AG04449 (cell line): ENCODE results near the gene NBEA.
"Not testable (repeated sequence)": the region's sequence is repeated elsewhere in the genome, so short reads cannot be mapped to it uniquely, and the experiment has no call there.

Experiments used
- CTCF ChIA-PET: fragments of 350-600 bp; formaldehyde crosslinking; extraction: SDS; loops from one replicate; lab custom pipeline; 2021; ENCODE audit warnings: antibody characterized with exemption; lab: Yijun Ruan, JAX
- POLR2A ChIA-PET: fragments of 400-600, 350-600 bp; formaldehyde crosslinking; extraction: SDS; loops from one replicate; lab custom pipeline; 2020; ENCODE audit warnings: antibody characterized with exemption, inconsistent platforms; lab: Yijun Ruan, JAX
- DNase-seq: peaks from one replicate; pipeline ENCODE4 v3.0.0-alpha.2; 2010; ENCODE audit warnings: low read depth, low spot score
- H3K4me3 ChIP-seq: 2 replicates; pipeline ENCODE4 v1.5.1; 2011; ENCODE audit warnings: low read depth, mild to moderate bottlenecking, control low read depth, low read length
- CTCF ChIP-seq: IDR thresholded peaks from one replicate; pipeline ENCODE4 v1.5.1; 2011; ENCODE audit warnings: mild to moderate bottlenecking, moderate library complexity, low read length, control low read depth, inconsistent platforms; ENCODE audit not compliant: insufficient read depth; ENCODE audit errors: missing control alignments

The NBEA gene

GRCh38 chr13:35649162-35649561 is 707.1 kb downstream of the NBEA start:
- no peak for DNase-seq
- CTCF ChIA-PET = interaction anchor here (11.7 kb wide), 1 partner anchor 17 kb away, joined by 137 read pairs; no protein-coding TSS in a partner anchor
- TF ChIP-seq CTCF = no peak
- POLR2A ChIA-PET = no interaction called here
- no peak overlapping the region for H3K4me3 ChIP-seq

- ChIA-PET CTCF (interaction anchor here (1.4 to 5.1 kb wide), 2 partner anchors 9 to 29 kb away, joined by 4 to 26 read pairs; no protein-coding TSS in a partner anchor), POLR2A (no interaction called here)
- no peak for TF ChIP-seq CTCF
- no peak for DNase-seq
- no peak overlapping the region for H3K4me3 ChIP-seq
These were observed 717.7 kb downstream of the NBEA start for GRCh38 chr13:35659796-35660195.

- DNase-seq = no peak
- no peak for TF ChIP-seq CTCF
- CTCF ChIA-PET = interaction anchor here (1.9 kb wide), 1 partner anchor 34 kb away, joined by 4 read pairs; no protein-coding TSS in a partner anchor
- POLR2A ChIA-PET = no interaction called here
- no peak overlapping the region for H3K4me3 ChIP-seq
These were observed 722.7 kb downstream of the NBEA start for GRCh38 chr13:35664747-35665146.

- POLR2A ChIA-PET = no interaction called here
- TF ChIP-seq CTCF = no peak
- no peak for DNase-seq
- CTCF ChIA-PET = interaction anchor here (1.0 kb wide), 1 partner anchor 10 kb away, joined by 4 read pairs; no protein-coding TSS in a partner anchor
- no peak overlapping the region for H3K4me3 ChIP-seq
These were observed 727.3 kb downstream of the NBEA start for GRCh38 chr13:35669321-35669720.

GRCh38 chr13:35672611-35673010 is 730.5 kb downstream of the NBEA start:
- no peak for TF ChIP-seq CTCF
- ChIA-PET CTCF (interaction anchor here (1.3 kb wide), 1 partner anchor 42 kb away, joined by 4 read pairs; no protein-coding TSS in a partner anchor), POLR2A (no interaction called here)
- H3K4me3 ChIP-seq = no peak overlapping the region
- DNase-seq = peak; percentile 17

GRCh38 chr13:35675651-35676050 is 733.6 kb downstream of the NBEA start:
- ChIA-PET POLR2A (no interaction called here), CTCF (interaction anchor here (1.0 to 1.5 kb wide), 2 partner anchors 45 to 114 kb away, joined by 3 read pairs; no protein-coding TSS in a partner anchor)
- no peak for DNase-seq
- TF ChIP-seq CTCF = no peak
- H3K4me3 ChIP-seq = no peak overlapping the region

GRCh38 chr13:35677863-35678262 is 735.8 kb downstream of the NBEA start:
- CTCF ChIA-PET = interaction anchor here (1.0 to 1.5 kb wide), 2 partner anchors 24 to 47 kb away, joined by 3 to 4 read pairs; no protein-coding TSS in a partner anchor
- POLR2A ChIA-PET, DNase-seq, H3K4me3 ChIP-seq: not testable (repeated sequence)
